HL-60 (cell line): ENCODE measurements around the gene HPCAL1.

Experiments used
- DNase-seq, 2 experiments: peaks; one replicate each; pipeline ENCODE4 v3.0.0-alpha.2; 2010 to 2020; ENCODE audit warnings: low read depth in 1 of 2, low spot score in 1 of 2
- H3K27ac ChIP-seq: fragments of 250-450 bp; sonication (Bioruptor Pico); replicated peaks from 2 replicates; pipeline ENCODE4 v1.5.1; 2020; ENCODE audit warnings: mild to moderate bottlenecking, moderate library complexity
- H3K27me3 ChIP-seq: fragments of 250-450 bp; sonication (Bioruptor Pico); 2 replicates; pipeline ENCODE4 v1.5.1; 2021; ENCODE audit warnings: mild to moderate bottlenecking, moderate library complexity; ENCODE audit not compliant: insufficient read depth, poor library complexity, severe bottlenecking
- H3K4me3 ChIP-seq: replicated peaks from 2 replicates; pipeline ENCODE4 v1.5.1; 2011; ENCODE audit warnings: mild to moderate bottlenecking, control low read depth, low read length; ENCODE audit not compliant: insufficient read depth
- CTCF ChIP-seq: IDR thresholded peaks from one replicate; pipeline ENCODE4 v1.5.1; 2011; ENCODE audit warnings: low read length, control low read depth, inconsistent platforms; ENCODE audit not compliant: insufficient read depth
- GABPA ChIP-seq: IDR thresholded peaks from 2 replicates; pipeline ENCODE4 v1.6.1; 2012; ENCODE audit warnings: low read depth
- POLR2AphosphoS5 ChIP-seq: IDR thresholded peaks from 2 replicates; pipeline ENCODE4 v1.6.1; 2012; ENCODE audit warnings: low read depth
- REST ChIP-seq: IDR thresholded peaks from 2 replicates; pipeline ENCODE4 v1.6.1; 2012; ENCODE audit warnings: low read depth; ENCODE audit not compliant: insufficient replicate concordance
- SPI1 ChIP-seq: IDR thresholded peaks from 2 replicates; pipeline ENCODE4 v1.6.1; 2012; ENCODE audit warnings: low read depth, mild to moderate bottlenecking, borderline replicate concordance

Gene HPCAL1

DNA sequence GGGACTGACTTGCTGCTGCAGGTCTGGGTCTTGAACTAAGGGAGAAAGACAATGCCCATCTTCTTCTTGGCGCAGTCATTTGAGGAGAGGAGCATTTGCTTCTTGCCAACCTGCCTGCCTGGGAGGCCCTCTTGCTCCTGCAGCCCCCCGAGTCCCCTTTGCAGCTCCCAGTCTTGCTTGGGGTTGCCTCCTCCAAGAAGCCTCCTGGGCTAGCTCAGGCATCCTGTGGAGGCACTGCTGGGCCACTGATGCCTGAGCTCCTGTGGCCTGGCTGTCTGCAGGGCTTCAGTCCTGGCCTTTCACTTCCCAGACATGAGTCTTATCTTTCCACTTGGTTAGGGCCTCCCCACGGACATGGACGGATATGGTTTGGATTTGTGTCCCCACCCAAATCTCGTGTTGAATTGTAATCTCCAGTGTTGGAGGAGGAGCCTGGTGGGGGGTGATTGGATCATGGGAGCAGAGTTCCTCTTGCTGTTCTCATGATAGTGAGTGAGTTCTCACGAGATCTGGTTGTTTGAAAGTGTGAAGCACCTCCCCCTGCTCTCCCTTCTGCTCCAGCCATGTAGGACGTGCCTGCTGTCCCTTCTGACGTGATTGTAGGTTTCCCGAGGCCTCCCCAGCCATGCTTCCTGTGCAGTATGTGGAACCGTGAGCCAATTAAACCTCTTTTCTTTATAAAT lies 17.3 kb downstream of the HPCAL1 start:
- no peaks in the 10 kb centered on the region for H3K27me3 ChIP-seq
- no peak overlapping the region for H3K4me3 ChIP-seq
- TF ChIP-seq GABPA (no peak), POLR2AphosphoS5 (no peak), SPI1 (no peak), CTCF (no peak), REST (no peak)
- no peak overlapping the region for H3K27ac ChIP-seq
- DNase-seq, result no peak

- Histone ChIP-seq H3K27me3 (no peaks in the 10 kb centered on the region), H3K27ac (no peak overlapping the region), H3K4me3 (no peak overlapping the region)
- DNase-seq, result no peak
- no peak for TF ChIP-seq GABPA
- no peak for TF ChIP-seq SPI1
- TF ChIP-seq POLR2AphosphoS5, result no peak
- TF ChIP-seq REST, result no peak
- TF ChIP-seq CTCF, result no peak
Measured at GRCh38 chr2:10320575-10320931, 17.8 kb downstream of the HPCAL1 start.

- no peak overlapping the region for H3K27ac ChIP-seq
- H3K27me3 ChIP-seq, result no peaks in the 10 kb centered on the region
- H3K4me3 ChIP-seq, result no peak overlapping the region
- DNase-seq, result no peak
- TF ChIP-seq POLR2AphosphoS5, result no peak
- TF ChIP-seq CTCF, result no peak
Measured at GRCh38 chr2:10320933-10321332, 18.2 kb downstream of the HPCAL1 start.

DNA sequence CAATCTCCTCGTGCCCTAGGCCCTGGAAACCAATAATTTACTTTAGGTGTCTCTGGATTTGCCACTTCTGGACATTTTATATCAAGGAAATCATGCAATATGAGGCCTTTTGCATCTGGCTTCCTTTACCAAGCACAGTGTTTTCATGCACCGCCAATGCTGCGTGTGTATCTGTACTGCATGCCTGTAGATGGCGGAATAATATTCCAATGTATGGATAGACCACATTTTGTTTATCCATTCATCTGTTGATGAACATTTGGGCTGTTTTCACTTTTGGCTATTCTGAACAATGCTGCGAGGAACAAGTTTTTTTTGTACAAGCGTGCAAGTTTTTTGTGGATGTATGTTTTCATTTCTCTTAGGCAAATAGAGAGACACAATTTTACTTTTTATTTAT lies 18.9 kb downstream of the HPCAL1 start:
- no peaks in the 10 kb centered on the region for H3K27me3 ChIP-seq
- TF ChIP-seq REST (no peak), CTCF (no peak), SPI1 (no peak), GABPA (no peak), POLR2AphosphoS5 (no peak)
- no peak overlapping the region for H3K4me3 ChIP-seq
- no peak overlapping the region for H3K27ac ChIP-seq
- no peak for DNase-seq
